HL-60/S4 treated with retinoic acid at 250 ng/mL for 4 days and 3 days (cell line): ENCODE results near the gene ACP5.

ENCODE experiments used
- in situ Hi-C: fragments of 300-500 bp; cut with MboI; formaldehyde crosslinking; loops from 2 replicates; pipeline ENCODE4 v1.7.0; 2022; ENCODE audit warnings: low sequenced_read_pairs

The ACP5 gene

GRCh38 chr19:11549386-11549953 is 28.0 kb downstream of the ACP5 start:
- in situ Hi-C loops: no loop called here

GRCh38 chr19:11547929-11548700 is 29.3 kb downstream of the ACP5 start:
- in situ Hi-C loops: no loop called here

GRCh38 chr19:11541238-11541637 is 36.2 kb downstream of the ACP5 start:
- in situ Hi-C loops: no loop called here

GRCh38 chr19:11540645-11541044 is 36.8 kb downstream of the ACP5 start:
- in situ Hi-C loops: no loop called here

GRCh38 chr19:11539495-11540365 is 37.7 kb downstream of the ACP5 start:
- in situ Hi-C loops: no loop called here

- in situ Hi-C loops: no loop called here
These were observed 39.0 kb downstream of the ACP5 start, which contains the start of gene CNN1 for GRCh38 chr19:11538232-11539036. Gene CNN1, plus strand, starts transcription at chr19:11538851. Its CDS starts 77 bp downstream, at chr19:11538928.

GRCh38 chr19:11535792-11536595 is 41.5 kb downstream of the ACP5 start:
- in situ Hi-C loops: no loop called here

GRCh38 chr19:11534948-11535347 is 42.5 kb downstream of the ACP5 start:
- in situ Hi-C loops: no loop called here

- in situ Hi-C loops: no loop called here
These were observed 42.9 kb downstream of the ACP5 start for GRCh38 chr19:11534538-11534937.

- in situ Hi-C loops: no loop called here
These were observed 47.0 kb downstream of the ACP5 start for GRCh38 chr19:11530432-11530831.

- in situ Hi-C loops: no loop called here
These were observed 48.7 kb downstream of the ACP5 start, which contains the start of gene ECSIT for GRCh38 chr19:11528551-11529341. Gene ECSIT, minus strand, starts transcription at chr19:11529134. Its CDS starts 9,964 bp downstream, at chr19:11519170.
